Stimulated activated CD8-positive, alpha-beta memory T cell treated with anti-CD3 and anti-CD28 coated beads, Interleukin-15, amount 100 ng/mL, for 1 hour (primary cell): Measurements from ENCODE around the gene TRIP12.
A peak's percentile ranks its signal among the peaks of the same experiment; 100 is the strongest.
"Not testable (repeated sequence)": the region's sequence is repeated elsewhere in the genome, so short reads cannot be mapped to it uniquely, and the experiment has no call there.

Source experiments
- DNase-seq: peaks from one replicate; pipeline ENCODE4 v3.0.0-alpha.2; 2020; ENCODE audit warnings: low read depth

TRIP12 gene

DNA sequence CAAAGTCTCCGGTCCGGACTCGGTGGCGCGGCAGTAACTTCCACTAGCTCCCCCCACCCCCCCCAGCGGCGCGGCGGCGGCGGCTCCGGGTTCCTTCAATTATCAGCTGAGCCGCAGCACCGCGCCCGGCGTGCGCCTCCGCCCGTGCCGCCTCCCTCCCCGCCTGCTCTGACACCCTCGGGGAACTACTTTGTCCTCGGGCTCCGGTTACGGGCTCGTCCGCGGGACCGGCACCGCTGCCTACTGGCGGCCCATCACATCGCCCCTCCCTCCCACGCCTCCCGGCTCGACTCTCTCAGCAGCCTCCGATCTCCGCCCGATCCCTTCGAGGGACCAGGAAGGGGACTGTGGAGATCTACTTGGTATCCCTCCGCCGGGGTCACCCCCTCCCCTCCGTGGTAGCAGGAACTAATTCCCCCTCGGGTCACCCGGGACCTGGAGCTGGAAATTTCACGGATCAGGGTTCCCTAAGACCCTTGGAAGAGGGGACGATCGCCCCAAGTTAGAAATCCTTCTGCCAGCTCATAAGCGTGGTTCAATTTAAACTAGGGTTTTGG, at the start of gene TRIP12:
Gene TRIP12 (minus strand): TSS at position 118 of the 557 bp plus-strand sequence. CDS start 41,930 bp downstream, outside the sequence.
- DNase-seq, result peak; percentile 72

DNA sequence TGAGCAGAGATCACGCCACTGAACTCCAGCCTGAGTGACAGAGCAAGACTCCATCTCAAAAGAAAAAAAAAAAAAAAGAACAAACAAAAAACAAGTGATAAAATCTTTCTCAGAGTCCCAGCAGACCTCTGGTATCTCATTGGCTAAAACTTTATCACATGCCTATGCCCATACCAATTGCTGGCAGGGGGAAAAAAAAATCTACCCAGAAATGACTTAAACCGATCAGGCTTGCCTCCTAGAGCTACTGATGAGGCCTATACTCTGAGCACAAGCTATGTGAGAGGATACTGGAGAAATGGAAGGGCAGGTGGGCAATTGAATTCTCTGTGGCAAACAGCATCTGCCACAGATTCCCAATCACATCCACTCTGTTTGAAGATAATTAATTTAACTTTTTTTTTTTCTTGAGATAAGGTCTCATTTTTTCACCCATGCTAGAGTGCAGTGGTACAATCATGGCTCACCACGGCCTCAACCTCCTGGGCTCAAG, 49.5 kb upstream of the TRIP12 start:
- no peak for DNase-seq

DNA sequence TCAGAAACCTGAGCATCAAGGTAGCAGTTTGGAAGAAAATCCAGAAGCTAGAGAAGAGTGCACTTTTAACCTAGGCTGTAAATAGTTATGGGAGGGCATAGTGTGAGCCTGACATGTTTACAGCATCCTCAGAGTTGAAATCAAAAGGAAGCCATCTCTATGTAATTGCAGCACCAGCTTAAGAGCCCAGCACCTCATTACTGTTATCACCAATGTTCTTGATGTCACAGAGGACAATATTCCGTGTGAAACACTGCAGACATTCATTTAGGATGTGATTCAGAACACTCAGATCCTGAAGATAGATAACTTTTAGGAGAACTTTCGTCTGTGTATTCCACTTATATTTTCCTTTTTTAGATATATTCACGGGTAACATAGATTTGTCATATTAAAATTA, 48.6 kb upstream of the TRIP12 start:
- DNase-seq, result no peak

DNA sequence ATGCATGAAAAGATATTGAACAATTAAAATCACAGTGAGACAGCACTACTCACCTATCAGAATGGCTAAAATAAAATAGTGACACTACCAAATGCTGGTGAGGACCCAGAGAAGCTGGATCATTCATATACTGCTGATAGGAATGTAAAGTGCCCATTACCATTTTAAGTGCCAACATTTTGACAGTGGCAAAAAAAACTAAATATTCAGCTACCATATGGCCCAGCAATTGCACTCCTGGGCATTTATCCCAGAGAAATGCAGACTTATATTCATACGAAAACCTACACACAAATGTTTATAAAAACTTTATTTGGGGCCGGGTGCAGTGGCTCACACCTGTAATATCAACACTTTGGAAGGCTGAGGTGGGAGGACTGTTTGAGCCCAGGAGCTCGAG, 48.1 kb upstream of the TRIP12 start:
- no peak for DNase-seq

DNA sequence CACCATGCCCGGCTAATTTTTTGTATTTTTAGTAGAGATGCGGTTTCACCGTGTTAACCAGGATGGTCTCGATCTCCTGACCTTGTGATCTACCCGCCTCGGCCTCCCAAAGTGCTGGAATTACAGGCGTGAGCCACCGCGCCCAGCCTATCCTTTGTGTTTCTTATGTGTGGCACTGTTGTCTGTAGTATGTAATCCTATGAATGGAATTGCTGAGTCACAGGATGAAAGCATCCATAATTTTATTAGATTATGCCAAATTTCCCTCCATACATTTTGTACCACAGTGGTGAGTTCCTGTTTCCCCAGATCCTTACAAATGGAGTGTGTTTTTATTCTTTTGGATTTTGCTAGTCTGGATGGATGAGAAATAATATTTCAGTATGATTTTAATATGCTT, 41.8 kb upstream of the TRIP12 start:
- not testable (repeated sequence) for DNase-seq

DNA sequence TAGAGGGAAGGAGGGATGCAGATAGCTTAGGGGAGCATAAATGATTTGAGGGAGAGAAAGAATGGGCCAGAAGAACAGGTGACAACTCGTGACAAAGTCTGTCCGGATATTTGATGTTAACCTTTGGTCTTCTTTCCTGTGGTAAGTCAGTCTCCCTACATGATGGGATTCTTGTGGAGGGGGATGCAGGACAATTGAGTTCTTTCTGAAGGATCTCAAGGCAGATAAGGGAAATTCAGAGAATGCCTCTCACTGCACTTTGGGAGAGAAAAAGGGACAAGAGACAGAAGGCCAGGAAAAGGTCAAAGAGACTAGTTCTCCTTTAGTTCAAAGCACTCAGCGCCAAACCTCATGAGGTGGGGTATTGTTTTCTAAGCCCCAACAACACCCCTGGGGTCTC, 34.7 kb upstream of the TRIP12 start:
- no peak for DNase-seq

DNA sequence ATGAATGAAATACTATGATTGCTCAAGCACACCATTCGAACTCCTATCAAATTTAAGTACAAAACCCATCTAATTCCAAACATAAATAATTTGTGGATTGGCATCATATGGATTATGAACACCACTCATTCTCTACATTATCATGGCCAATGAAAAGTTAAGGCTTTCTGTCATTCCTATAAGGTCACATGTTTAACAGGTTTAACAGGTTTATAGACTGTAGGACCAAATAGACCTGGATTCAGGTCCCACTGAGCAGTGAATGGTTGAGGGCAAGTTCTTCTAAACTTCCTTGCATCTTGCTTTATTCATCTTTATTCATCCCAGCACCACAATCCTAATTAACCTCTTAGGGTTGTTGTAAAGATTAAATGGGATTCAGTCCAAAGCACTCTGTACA, 33.9 kb upstream of the TRIP12 start:
- no peak for DNase-seq

DNA sequence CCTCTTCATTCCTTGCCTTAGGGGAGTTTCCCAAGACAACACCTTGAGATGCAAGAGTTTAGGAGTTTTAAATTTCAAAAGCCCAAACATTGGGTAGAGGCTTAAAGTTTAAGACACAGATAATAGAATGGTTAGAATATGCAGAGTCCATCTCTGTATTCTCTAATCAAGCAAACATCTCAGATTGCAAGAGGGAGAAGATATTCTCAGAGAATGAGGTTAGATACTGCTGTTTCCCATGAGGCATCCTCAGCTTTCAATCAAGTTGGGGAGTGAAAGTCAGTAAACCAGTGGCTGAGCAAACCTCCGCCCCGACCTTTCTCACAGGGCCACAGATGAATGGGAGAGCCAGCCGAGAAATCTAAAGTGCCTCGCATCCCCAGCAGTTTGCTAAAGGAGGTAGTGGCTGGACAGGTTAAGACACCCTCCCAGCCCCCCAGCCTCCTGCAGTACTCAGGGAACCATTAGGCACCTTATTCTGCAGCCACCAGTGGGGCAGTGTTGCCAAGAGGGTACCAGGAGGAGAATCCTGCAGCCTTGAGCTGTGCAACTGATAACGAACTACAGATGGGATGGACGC, 30.5 kb upstream of the TRIP12 start:
- DNase-seq, result no peak

DNA sequence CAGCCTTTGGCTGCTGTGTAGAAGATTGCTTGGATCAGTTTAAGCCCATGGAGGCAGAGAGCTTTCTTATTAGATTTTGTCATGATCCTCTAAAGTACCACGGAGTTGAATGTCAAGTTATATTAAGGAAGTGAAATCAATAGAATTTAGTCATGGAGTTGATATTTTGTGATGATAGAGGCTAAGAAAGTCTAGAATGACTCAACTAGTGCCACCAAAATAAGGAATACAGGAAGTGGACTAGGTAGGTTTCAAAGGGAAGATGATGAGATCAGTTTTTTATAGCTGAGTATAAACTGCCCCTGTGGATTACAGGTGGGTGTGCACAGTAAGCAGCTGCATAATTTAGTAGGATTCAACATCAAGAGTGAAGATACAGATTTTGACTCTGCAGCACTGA, 25.7 kb upstream of the TRIP12 start:
- no peak for DNase-seq

DNA sequence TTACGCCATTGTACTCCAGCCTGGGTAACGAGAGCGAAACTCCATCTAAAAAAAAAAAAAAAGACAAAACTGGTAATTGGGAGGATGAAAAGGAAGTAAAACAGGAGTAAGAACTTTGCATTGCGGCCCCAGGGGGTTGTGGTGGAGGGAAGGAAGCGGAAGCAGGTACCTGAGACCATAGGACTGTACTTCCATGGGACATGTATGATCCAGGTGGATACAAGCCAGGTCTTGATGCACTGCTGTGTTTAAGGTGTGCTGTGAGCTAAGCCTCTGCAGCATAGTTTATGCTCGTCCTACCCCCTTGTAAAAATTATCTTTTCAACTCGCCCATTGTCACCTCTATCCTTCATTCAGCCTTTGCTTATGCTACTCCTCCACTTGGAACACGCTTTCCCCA, 24.2 kb upstream of the TRIP12 start:
- DNase-seq, result no peak

DNA sequence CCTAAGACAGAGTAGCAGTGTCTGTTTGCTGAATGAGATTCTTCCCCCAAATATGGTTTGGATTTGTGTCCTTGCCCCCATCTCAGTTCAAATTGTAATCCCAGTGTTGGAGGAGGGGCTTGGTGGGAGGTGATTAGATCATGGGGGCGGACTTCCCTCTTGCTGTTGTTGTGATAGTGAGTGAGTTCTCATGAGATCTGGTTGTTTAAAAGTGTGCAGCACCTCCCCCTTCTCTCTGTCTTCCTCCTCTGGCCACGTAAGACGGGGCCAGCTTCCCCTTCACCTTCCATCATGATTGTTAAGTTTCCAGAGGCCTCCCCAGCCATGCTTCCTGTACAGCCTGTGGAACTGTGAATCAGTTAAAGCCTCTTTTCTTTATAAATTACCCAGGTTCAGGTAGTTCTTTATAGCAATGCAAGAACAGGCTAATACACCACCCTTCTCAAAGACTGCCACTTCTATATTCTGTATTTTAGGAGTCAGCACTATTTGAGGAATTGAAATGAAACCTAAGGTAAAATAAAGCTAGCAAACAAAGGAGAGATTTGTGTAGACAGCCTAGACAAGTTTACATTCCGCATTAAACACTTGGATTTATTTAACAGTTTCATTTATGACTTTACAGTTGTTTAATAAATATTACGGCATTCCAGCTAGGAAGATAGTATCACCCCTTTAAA, 22.1 kb upstream of the TRIP12 start:
- DNase-seq, result no peak

DNA sequence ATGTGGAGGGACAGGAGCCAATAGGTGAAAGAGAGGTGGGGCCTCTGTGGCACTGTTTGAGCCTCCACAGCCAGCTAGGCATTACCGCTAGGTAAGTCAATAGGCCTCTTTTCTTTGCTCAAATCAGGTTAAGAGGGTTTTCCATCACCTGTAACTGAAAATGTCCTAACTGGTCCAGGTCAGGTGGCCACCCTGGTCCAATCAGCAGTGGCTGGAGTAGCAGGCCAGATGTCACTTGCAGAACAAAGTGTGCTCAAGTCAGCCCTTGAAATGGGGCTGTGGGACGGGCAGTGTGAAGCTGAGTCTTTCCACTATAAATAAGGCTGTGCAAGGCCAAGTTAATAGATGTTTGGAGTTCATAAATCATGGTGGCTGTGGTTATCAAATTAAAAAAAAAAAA, 21.4 kb upstream of the TRIP12 start:
- DNase-seq, result no peak

DNA sequence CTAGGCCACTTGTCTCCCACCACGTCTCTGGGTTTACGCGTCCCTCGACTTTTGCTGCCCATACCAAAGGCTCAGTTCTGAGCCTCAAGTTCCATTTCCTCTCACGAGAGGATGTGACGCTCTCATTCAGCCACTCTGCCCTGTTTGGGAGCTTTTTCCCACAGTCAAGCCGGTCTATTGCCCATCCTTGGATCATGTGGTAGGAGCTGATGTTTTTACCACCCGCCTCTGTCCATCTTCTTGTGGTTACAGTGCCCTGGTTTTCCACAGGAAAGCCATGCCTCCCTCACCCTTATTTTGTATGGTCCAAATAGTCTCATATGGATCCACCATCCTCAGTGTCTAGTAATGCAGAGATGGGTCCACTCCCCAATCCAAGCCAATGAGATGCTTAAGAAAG, 20.9 kb upstream of the TRIP12 start:
- no peak for DNase-seq

DNA sequence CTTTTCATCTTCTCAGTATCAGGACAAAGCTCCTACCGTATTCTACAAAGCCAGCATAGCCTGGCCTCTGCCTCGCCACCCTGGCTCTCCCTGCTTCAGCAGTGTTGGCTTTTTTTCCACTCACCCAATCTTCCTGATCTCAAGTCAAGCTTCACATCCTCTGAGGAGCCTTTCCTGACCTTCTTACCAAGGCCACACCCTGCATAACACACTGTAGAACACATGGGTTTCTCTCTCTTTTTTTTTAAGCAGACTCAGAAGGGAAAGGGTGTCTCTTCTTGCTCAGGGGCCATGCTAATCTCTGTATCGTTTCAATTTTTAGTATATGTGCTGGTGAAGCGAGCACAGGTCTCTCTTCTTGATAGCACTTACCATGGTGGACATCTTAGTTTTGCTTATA, 15.7 kb upstream of the TRIP12 start:
- no peak for DNase-seq

DNA sequence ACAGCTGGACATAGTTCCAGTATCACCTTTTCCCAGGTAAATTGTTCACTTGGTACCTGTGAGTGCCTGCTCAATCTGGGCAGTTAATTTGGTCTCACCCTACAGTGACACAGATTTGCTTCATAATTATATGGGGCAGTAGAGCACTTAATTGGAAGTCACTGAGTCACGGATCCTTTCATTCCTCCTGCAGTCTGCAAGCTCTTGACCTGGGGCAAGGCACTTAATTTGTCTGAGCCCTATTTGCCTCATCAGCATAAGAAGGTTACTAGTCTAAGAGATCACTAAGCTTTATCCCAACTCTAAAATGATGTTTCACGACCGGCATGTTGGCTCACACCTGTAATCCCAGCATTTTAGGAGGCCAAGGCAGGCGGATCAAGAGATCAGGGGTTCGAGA, 9.4 kb upstream of the TRIP12 start:
- no peak for DNase-seq

DNA sequence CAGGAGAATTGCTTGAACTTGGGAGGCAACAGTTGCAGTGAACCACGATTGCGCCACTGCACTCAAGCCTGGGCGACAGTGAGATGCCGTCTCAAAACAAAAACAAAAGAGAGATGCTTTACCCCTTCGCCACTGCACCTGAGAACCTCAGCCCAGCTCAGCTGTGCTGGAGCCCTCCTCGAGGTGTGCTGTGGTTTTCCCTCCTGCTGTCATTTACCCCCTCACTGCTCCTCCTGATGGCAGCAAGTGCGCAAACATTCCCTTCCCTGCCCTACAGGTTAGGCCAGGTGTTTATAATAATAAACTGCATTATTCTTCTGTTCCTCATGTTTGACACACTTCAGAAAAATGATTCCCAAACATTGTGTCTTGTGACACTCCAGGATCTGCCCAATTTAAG, 8.8 kb upstream of the TRIP12 start:
- no peak for DNase-seq

DNA sequence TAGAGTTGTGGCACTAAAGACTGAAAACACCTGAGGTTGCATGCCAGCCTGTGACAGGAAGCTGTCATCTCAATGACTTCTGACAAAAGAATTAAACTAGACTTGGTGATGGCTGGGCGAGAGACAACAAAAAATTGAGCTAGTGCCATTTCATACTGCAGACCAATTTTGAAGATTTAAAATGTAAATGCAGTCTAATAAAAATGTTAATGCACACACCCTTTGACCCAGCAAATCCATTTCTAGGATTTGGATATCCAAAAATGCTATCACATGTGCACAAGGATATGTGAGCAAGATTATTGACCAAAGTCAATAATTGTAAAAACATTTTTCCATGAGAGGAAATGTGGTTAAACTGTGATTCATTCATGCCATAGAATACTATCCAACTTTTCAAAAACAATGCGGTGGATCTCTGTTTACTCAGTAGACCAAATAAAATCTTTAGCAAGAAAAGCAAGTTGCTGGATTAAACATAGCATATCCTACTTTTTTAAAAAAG, 6.1 kb upstream of the TRIP12 start:
- no peak for DNase-seq

DNA sequence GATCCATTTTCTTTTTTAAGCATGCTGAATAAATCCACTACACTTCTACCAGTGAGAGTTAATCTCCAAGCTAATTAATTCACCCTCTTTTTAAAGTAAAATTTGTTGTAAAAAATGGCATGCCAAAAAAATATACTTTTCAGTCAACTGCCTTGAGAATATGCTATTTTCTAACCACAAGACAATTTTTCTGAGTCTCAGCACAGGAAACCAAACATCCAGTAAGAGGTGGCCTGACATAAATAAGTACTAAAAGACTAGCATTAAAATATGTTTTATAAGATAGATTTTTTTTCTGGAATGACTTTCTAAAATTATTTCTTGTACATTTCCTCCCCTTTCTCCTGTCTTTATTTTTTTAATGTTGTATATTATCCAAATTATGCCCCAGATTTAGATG, 3.4 kb upstream of the TRIP12 start:
- DNase-seq, result no peak

DNA sequence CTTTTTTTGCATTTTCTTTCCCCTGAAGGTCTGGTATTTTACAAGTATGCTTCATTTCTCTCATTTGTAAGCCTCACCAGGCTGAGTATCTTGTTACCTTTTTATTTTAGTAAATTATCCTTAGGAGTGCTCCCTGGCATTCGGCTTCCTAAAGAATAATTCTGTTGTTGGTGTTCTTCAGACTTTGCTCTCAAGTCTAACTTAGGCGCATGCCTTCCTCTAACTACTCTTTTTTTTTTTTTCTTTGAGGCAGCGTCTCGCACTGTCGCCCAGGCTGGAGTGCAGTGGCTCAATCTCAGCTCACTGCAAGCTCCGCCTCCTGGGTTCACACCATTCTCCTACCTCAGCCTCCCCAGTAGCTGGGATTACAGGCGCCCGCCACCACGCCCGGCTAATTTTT, 2.7 kb upstream of the TRIP12 start:
- not testable (repeated sequence) for DNase-seq

DNA sequence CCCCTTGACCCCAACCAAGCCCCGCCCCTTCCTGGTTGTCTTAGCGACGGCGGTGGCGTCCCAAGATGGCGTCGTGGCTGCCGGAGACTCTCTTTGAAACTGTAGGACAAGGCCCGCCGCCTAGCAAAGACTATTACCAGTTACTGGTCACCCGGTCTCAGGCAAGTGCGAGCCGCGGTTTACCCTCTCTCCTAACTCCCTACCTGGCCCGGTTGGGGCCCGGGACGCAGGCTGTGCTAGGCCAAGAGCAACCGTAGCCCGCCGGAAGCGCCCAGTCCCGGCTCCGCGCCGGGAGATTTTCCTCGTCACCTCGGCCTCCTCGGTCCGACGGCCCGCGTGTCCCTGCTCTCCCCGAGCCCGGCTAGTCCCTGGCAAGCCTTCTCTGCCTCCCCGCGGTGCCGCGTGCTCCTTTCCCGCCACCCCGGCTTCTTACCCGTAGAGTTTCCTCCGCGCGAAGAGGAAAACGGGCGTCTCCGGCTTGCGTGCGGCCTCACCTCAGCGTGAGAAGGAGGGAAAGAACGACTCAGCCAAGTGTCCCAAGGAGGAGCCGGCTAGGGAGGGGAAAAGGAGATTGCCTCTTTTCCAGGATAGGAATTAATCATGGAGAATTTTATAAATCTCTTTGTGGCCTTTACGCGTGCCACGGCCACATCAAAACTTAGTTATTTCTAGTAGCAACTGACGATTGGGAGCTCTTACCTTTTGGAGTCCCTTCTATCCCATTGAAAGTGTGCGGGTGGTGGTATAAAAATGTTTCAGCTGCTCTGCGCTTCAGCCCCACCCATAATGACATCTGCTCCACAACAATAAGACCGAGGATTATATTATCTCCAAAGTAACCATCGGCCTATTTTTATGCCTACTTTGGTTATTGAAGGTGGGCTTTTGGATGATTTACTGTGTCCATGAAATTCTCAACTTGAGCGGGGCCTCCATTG, 909 bp upstream of the TRIP12 start, which contains the start of gene FBXO36:
Gene FBXO36 (plus strand): TSS at position 55 of the 938 bp plus-strand sequence. CDS start 11 bp downstream, at position 66.
- DNase-seq, result peak; percentile 84

DNA sequence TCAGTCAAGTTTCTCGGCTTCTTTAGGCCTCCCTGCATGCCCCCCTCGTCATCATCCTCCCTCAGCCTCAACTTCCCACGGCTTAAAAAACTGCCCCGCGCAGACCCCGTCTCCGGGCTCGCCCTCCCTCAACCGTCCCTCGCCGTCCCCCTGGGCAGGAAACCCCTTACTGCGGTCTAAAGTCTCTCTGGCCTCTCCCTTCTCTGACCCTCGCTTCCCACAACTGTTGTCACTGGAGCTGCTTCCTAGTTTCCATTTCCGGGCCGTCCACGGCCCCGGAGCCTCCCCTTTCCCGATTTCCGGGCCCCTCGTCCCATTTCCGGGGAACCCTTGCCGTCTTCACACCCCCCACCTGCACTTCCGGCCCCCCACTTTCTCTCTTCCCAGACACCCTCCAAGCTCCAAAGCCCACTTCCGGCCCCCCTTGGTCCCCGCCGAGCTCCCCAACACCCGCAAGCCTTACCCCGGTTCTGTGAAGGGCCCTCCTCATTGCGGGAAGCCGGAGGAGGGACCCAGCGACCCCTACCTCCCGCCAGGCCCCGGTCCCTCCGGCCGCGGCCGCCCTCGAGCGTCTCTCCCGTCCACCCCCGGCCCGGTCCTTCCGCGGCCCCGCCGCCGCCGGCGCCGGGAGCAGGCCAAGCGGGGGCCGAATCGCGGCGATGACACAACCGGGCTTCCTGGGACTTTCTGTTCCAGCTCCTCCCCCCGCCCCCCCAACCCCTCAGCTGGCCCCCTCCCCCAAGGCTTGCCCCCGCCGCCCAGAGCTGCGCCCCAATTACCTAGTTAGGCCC, 513 bp downstream of the TRIP12 start:
- DNase-seq, result peak; percentile 37
